HG03520 (cell line): ENCODE data around the gene TUBG1.
"Not testable (repeated sequence)": the region's sequence is repeated elsewhere in the genome, so short reads cannot be mapped to it uniquely, and the experiment has no call there.

Experiments
- ATAC-seq: cut with Tn5 transposase; IDR thresholded peaks from one replicate; pipeline ENCODE4 v1.9.1; 2021; ENCODE audit warnings: mild to moderate bottlenecking, moderate library complexity; ENCODE audit not compliant: unreplicated experiment

The TUBG1 gene

DNA sequence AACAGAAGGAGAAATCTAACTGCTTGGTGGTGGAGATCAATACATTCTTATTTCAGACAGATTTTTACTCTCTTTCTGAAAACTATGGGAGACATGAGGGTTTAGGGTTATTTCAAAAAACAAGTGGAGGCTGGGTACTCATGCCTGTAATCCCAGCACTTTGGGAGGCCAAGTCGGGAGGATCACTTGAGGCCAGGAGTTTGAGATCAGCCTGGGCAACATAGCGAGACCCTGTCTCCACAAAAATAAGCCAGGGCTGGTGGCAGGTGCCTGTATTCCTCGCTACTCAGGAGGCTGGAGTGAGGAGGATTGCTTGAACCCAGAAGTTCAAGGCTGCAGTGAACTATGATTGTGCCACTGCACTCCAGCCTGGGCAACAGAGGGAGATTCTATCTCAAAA lies 12.5 kb downstream of the TUBG1 start:
- not testable (repeated sequence) for ATAC-seq

DNA sequence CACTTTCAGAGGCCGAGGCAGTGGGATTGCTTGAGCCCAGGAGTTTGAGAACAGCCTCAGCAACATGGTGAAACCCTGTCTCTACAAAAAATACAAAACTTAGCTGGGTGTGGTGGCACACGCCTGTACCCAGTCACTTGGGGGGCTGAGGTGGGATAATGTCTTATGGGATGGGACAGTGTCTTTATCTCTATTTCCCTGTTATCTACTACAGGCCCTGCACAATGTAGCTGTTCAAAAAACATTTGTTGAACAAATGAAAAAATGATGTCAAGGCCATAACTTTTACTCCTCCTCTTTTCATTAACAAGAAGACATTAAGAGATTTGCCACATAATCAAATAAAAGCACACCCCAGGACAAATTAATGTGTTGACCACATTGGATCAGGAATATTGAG lies 13.8 kb downstream of the TUBG1 start:
- ATAC-seq = no peak

DNA sequence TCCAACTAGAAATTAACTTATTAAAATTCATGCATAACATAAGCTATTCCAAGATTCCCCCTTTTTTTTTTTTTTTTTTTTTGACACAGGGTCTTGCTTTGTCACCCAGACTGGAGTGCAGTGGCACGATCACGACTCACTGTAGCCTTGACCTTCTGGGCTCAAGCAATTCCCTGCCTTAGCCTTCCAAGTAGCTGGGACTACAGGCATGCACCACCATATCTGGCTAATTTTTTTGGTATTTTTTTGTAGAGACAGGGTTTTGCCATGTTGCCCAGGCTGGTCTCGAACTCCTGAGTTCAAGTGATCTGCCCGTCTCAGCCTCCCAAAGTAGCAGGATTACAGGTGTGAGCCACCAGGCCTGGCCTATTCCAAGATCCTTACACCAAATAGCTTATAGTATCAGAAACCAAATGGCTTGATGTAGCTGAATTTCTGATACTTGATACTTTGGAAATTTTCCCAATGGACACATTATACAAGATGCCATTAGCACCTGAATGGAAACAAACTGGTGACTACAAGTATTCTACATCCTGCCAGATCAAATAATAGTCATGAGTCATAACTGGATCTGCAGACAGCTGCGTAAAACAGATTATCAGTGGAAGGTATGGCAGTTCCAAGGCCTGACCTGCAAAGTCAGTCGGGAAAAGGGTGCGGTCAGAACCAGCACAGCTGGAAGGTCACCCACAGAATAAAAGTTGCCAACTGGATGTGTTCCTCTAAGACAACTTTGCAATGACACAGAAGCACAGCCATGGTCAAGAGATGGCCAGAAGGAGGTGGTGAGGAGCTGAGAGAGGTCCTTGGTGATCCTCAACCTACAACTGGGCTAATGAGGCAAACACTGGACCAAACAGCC lies 14.5 kb downstream of the TUBG1 start:
- no peak for ATAC-seq

DNA sequence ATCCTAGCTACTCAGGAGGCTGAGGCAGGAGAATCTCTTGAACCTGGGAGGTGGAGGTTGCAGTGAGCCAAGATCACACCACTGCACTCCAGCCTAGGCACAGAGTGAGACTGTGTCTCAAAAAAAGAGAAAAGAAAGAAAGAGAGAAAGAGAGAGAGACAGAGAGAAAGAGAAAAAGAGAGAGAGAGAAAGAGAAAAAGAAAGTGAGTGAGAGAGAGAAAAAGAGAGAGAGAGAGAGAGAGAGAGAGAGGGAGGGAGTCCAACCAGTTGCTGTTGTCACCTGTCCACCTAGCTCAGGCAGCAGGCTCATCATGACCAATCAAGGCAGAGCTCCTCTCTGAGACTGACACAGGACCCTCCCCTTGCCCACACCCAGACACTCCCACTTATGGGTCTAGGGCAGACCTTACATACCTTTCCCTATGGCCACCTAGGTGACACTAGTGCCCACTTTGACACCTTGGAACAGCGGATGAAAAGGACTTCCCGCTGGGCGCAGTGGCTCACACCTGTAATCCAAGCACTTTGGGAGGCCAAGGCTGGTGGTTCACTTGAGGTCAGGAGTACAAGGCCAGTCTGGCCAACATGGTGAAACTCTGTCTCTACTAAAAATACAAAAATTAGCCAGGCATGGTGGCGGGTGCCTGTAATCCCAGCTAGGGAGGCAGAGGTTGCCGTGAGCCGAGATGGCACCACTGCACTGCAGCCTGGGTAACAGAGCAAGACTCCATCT lies 17.7 kb downstream of the TUBG1 start:
- not testable (repeated sequence) for ATAC-seq

DNA sequence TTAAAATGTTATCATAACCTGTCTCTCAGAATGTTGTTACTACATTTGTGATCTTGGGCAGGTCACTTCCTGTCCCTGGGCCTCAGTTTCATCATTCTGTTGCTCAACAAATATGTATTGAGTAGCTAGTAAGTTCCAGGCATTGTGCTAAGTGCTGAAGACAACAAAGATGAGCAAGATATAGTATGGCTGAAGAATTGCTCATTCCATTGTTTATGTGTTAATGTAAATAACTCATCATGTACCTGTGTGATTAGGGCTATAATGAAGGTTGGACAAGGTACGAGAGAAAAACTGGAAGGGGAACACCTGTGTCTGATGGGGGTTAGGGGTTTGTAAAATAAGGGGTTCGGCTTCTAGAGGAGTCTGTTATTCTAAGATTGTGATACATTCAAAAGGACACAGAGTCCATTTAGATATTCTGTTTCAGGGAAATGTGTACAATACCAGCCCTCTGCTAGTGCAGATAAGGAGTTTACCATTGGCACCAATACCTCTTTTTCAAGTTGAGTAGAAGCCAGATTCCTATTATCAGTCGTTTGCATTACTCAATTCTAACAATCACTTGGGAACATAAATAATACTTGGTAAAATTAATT lies 20.0 kb downstream of the TUBG1 start:
- ATAC-seq = no peak

DNA sequence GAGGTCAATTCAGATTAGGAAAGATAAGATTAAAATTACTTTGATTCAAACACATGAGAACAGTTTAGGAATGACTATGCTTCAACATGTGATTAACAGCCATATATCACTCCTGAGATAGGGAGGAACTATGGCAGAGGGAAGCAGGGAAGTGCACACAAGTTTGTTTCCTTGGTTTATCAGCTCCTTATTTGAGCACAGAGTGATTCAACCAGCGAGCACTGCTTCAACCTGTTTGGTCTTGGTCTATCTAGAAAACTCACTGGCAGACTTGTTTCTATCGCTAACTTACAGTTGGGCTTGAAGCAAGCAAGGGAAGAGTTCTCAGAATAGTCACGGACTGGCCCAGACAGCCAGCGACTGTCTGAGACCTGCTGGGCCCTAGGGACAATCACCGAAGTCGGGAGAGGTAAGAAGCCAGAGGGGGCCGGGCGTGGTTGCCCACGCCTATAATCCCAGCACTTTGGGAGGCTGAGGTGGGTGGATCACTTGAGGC lies 23.5 kb downstream of the TUBG1 start:
- ATAC-seq = no peak

DNA sequence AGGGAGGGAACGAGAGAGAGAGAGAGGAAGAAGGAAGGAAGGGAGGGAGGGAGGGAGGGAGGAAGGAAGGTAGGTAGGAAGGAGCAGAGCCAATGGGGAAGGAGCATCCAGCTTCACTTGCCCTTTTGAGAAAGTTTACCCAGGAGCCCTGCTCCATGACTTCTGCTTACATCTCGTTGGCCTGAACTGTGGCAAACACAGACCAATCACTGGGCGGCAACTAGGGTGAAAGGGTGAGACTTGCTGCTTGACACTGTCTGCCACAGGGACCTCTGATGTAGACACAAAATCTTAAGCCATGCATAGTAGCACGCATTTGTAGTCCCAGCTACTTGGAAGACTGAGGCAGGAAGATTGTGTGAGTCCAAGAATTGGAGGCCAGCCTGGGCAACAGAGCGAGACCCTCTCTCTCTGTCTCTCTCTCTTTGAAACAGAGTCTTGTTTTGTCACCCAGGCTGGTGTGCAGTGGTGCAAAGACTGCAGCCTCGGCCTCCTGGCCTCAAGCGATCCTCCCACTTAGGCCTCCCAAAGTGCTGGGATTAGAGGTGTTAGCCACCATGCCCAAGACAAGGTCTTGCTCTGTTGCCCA lies 30.1 kb downstream of the TUBG1 start:
- ATAC-seq = no peak

DNA sequence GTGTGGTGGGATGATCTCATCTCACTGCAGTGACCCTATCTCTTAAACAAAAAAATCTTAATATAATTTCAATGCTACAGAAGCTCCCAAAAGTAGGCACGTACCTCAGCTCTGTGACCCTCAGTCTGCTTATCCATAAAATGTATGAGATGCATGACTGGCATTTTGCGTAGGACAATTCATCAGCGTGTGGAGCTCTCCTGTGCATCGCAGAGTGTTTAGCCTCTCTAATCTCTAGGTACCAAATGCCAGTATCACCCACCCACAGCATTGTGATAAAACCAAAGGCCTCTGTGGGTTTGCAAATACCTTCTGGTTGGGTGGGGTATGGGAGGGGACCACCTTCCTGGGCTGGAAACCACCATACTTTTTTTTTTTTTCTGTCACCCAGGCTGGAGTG lies 30.6 kb downstream of the TUBG1 start:
- no peak for ATAC-seq

DNA sequence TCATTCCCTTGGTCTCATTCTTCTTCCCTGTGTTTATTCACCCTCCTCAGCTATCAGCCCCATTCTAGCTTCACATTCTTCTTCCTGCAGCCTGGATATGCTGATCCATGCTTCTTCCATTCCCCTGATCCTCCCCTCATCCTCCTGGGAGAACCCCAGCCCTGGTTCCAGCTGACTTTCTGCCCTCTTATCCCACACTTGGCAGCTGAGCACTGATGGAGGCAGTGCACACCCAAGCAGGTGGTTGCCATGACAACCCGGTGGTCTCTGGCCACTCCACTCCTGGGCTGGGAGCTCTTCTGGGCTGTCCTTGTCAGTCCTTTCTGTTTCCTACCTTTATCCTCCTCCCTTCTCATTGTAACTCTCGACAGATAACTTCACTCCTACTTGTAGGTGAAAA lies 32.9 kb downstream of the TUBG1 start:
- ATAC-seq = no peak

DNA sequence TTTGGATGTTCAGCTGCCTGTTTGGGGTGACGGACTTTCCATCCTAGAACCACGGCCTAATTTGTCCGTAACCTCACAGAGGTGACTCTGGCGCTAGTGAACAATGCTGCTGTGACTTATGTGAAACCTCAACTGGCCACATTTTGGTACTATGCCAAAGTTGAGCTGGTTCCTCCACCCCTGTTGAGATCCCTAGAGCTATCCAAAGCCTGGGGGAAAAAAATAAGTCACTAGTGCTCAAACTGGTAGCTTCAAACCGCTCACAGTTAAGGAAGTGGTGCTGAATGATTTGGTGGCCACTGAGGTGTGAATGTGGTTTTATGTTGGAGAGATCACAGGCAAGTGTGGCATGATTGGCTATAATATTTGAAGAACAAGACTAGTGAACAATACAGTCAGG lies 38.3 kb downstream of the TUBG1 start:
- no peak for ATAC-seq

DNA sequence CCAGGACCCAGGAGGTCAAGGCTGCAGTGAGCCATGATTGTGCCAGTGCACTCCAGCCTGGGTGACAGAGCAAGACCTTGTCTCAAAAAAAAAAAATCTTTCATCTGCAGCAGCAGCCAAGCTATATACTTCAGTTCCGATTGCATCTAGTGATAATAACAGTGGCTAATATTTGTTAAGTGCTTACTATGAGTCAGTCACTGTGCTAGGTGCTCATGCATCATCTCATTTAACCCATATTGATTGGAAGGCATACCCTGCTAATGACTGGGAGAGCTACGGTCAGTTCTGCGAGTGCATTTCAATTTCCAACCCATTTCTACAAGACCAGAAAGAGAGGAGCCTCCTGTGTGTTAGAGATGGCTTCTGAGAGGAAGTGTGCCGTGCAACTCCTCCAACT lies 41.9 kb downstream of the TUBG1 start:
- no peak for ATAC-seq

DNA sequence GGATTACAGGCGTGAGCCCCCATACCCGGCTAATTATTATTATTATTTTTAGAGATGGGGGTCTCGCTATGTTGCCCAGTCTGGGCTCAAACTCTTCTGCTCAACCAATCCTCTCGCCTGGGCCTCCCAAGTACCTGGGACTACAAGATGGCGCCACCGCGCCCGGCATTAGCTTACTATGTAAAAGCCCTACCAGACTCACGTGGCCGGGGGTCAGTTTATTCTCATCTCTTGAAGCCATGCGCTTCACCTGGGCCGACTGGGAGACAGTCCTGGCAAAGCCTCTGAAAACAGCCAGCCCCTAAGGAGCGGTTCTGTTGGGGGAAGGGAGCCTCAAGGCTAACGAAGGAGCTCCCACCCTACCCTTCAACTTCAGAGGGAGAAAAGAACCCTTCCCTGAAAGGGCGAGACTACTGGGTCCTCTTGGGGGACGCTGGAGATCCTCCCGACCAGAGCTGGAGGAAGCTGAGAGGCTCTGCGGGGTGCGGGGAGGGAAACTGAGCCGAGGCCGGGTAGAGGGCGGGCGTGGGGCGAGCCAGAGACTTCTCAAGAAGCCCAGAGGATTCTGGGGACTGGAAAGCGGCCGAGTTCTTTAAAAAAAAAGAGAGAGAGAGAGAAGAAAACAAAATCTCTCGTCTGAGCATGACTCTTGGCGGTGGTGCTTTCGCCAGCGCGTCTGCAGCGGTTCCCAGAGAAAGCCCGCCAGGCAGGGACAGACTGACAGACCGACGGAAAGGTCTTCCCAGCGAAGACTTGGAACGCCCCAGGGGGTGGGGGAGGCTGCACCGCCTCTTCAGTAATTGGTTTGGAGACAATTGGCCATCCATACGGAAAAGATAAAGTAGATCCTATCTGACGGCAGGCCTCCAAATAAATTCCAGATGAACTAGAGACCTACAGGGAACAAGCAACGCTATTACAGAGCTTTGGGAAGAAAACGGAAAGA lies 44.0 kb downstream of the TUBG1 start:
- ATAC-seq = no peak

DNA sequence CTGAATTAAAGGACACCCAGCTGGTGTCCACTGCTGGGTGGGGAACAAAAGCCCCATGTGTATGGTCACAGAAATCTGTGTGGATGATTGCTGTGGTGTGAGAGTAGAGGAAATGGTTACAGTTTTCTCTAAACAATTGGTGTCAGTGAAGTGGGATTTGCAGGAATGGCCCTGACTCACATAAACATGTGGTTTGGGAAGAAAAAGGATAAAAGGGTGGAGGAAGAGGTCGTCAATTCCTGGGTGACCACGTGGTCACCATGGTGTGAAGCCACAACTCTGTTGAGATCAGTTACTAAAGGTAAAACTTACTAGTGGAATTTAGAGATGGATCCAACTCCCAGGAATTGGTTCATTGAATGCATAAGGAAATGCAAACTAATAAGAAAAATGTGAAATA lies 46.0 kb downstream of the TUBG1 start:
- no peak for ATAC-seq

DNA sequence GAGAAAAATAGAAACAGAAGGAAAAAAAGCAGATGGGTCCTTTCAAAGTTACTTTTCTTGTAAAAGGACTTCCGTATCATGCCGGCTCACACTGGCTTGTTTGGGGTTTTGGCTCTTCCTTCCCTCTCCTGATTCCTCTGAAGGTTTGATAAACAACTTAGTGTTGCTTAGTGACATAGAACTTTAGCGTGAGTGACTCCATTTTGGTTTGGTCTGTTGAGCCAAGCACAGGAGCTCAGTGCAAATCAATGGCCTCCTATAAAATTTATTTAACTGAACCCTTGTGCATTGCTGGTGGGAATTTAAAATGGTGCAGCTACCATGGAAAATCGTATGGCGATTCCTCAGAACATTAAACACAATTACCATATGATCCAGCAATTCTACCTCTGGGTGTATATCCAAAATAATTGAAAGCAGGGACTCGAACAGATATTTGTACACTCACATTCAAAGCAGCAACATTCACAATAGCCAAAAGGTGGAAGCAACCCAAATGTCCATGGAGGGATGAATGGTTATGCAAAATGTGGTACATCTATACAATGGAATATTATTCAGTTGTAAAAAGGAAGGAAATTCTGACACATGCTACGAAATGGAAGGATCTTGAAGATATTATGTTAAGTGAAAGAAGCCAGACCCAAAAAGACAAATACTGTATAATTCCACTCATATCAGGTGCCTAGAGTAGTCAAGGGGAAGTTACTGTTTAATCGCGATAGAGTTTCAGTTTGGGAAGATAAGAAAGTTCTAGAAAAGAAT lies 48.5 kb downstream of the TUBG1 start:
- no peak for ATAC-seq

DNA sequence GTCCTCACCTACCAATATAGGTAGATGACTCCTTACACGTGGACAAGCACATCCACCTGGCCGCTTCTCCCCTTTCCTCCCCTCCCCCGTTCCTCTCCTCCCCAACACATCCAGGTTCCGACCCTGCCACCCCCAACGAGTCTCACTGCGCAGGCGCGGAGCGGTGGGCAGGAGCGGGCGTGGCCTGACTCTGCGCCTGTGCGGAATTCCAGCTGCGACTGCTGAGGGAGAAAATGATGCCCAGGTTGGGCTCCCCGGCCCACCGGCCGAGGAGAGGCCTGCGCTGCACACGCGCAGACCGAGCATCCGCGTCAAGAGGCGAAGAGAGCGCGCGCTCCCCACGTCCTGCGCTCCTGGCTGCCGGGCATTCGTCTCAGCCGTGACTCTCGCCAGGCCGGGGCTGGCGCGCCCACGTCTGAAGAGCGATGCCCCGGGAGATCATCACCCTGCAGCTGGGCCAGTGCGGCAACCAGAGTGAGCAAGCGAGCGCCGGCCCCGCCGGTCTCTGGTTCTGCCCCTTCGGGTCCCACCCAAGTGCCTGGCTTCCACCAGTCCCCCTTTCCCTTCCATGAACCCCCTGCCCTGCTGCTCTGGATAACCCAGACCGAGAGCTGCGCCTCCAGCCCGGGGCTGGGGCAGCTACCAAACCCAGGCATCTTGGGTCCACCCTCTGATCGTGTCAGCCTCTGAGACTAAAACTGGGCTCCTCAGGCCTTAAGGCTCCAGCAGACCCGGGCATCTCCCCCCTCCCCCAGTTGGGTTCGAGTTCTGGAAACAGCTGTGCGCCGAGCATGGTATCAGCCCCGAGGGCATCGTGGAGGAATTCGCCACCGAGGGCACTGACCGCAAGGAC lies 49.8 kb downstream of the TUBG1 start, which contains the start of gene TUBG2:
Gene TUBG2 (plus strand): TSS at position 206 of the 853 bp plus-strand sequence. CDS start 220 bp downstream, at position 426.
- no peak for ATAC-seq

DNA sequence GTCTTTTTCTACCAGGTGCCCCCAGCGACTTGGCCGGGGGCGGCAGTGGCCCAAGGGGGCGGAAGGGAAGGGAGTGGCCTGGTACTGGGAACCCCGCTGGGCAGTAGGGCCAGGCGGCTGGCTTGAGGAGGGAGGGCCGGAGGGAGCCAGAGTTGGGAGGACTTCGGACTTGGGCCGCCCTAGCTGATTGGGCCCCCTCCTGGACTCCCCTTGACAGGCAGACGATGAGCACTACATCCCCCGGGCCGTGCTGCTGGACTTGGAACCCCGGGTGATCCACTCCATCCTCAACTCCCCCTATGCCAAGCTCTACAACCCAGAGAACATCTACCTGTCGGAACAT lies 50.4 kb downstream of the TUBG1 start:
- not testable (repeated sequence) for ATAC-seq

DNA sequence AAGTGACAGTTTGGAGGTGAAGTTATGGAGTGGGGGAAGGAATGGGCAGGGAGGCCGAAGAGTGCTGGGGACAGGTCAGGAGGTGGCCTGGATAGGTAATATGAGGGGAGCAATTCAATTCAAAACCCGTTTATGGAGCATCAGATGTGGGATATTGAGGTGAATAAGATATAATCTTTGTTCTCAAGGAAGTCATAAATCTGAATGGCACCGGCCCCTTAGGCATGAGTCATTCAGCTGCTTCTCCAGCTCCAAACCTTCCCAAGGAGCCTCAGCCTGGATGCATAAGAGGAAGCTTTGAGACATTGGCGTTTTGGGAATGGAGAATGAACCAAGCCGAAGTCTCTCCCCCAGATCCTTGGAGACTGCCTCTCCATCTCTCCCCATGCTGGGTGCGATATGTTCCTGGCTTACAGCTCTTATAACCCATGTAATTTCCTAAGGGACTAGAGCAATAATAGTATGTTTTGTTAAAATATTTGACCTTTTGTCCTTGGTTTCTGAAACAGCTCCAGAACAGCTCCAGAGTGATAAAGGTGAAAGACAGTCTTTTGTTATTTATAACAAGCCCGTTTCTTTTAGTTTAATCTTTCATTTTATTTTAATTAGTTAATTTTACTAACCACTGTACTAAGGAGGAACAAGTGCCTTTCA lies 51.3 kb downstream of the TUBG1 start:
- no peak for ATAC-seq
